WTC11 (cell line): ENCODE results near the gene SNX18. TPM values are rescaled to one million over a fixed set of nuclear protein-coding genes. Genes with fewer than 3 reads are reported as not detected.
A peak's percentile ranks its signal among the peaks of the same experiment; 100 is the strongest.

Experiments
- ATF1 ChIP-seq: sonication (generic); formaldehyde crosslinking; IDR thresholded peaks from 2 replicates; pipeline ENCODE4 v1.8.1; 2023; ENCODE audit warnings: mild to moderate bottlenecking, moderate library complexity, missing genetic modification reagents
- ATF3 ChIP-seq: sonication (generic); formaldehyde crosslinking; conservative IDR thresholded peaks from 2 replicates; pipeline ENCODE4 v1.8.1; 2022; ENCODE audit warnings: mild to moderate bottlenecking, missing genetic modification reagents
- CREM ChIP-seq: sonication (generic); formaldehyde crosslinking; IDR thresholded peaks from 2 replicates; pipeline ENCODE4 v1.8.1; 2022; ENCODE audit warnings: mild to moderate bottlenecking, missing genetic modification reagents, moderate library complexity
- EMX1 ChIP-seq: fragments of 250-450 bp; sonication (Bioruptor Pico); IDR thresholded peaks from 2 replicates; pipeline ENCODE4 v1.8.0; 2021; ENCODE audit warnings: mild to moderate bottlenecking
- ESRRA ChIP-seq: sonication (generic); formaldehyde crosslinking; IDR thresholded peaks from 2 replicates; pipeline ENCODE4 v1.8.1; 2022; ENCODE audit warnings: mild to moderate bottlenecking, missing genetic modification reagents, borderline replicate concordance
- ETV6 ChIP-seq: sonication (generic); formaldehyde crosslinking; IDR thresholded peaks from 2 replicates; pipeline ENCODE4 v1.8.1; 2022; ENCODE audit warnings: mild to moderate bottlenecking, missing genetic modification reagents
- FOXP4 ChIP-seq: sonication (generic); formaldehyde crosslinking; IDR thresholded peaks from 2 replicates; pipeline ENCODE4 v1.8.0; 2022; ENCODE audit warnings: mild to moderate bottlenecking, missing genetic modification reagents
- GRHL2 ChIP-seq: fragments of 250-450 bp; sonication (Bioruptor Pico); IDR thresholded peaks from 2 replicates; pipeline ENCODE4 v1.8.0; 2022; ENCODE audit warnings: mild to moderate bottlenecking, moderate library complexity; ENCODE audit not compliant: insufficient replicate concordance, severe bottlenecking
- KAT7 ChIP-seq: sonication (generic); formaldehyde crosslinking; IDR thresholded peaks from 2 replicates; pipeline ENCODE4 v1.8.1; 2023; ENCODE audit warnings: missing genetic modification reagents, mild to moderate bottlenecking, borderline replicate concordance
- NFATC4 ChIP-seq: fragments of 250-450 bp; sonication (Bioruptor Pico); IDR thresholded peaks from 2 replicates; pipeline ENCODE4 v1.9.0; 2021; ENCODE audit warnings: mild to moderate bottlenecking
- NR1H2 ChIP-seq: sonication (generic); formaldehyde crosslinking; IDR thresholded peaks from 2 replicates; pipeline ENCODE4 v1.9.0; 2021; ENCODE audit warnings: mild to moderate bottlenecking, moderate library complexity, missing genetic modification reagents
- OVOL2 ChIP-seq: fragments of 250-450 bp; sonication (Bioruptor Pico); IDR thresholded peaks from 2 replicates; pipeline ENCODE4 v1.9.0; 2021; ENCODE audit warnings: mild to moderate bottlenecking, borderline replicate concordance
- PREB ChIP-seq: sonication (generic); formaldehyde crosslinking; IDR thresholded peaks from 2 replicates; pipeline ENCODE4 v1.8.1; 2022; ENCODE audit warnings: mild to moderate bottlenecking, missing genetic modification reagents, moderate library complexity, borderline replicate concordance
- SMAD4 ChIP-seq: sonication (generic); formaldehyde crosslinking; IDR thresholded peaks from 2 replicates; pipeline ENCODE4 v1.8.0; 2022; ENCODE audit warnings: mild to moderate bottlenecking, missing genetic modification reagents
- TEAD1 ChIP-seq: sonication (generic); formaldehyde crosslinking; IDR thresholded peaks from 2 replicates; pipeline ENCODE4 v1.8.0; 2022; ENCODE audit warnings: mild to moderate bottlenecking, missing genetic modification reagents
- USF2 ChIP-seq: sonication (generic); formaldehyde crosslinking; IDR thresholded peaks from 2 replicates; pipeline ENCODE4 v1.8.1; 2023; ENCODE audit warnings: mild to moderate bottlenecking, missing genetic modification reagents, moderate library complexity
- ZNF121 ChIP-seq: sonication (generic); formaldehyde crosslinking; IDR thresholded peaks from 2 replicates; pipeline ENCODE4 v1.8.0; 2023; ENCODE audit warnings: missing genetic modification reagents
- ZNF317 ChIP-seq: sonication (generic); formaldehyde crosslinking; IDR thresholded peaks from 2 replicates; pipeline ENCODE4 v1.8.1; 2023; ENCODE audit warnings: low read depth, mild to moderate bottlenecking, moderate library complexity, missing genetic modification reagents, borderline replicate concordance
- ZNF416 ChIP-seq: fragments of 250-450 bp; sonication (Bioruptor Pico); IDR thresholded peaks from 2 replicates; pipeline ENCODE4 v1.9.0; 2021; ENCODE audit warnings: mild to moderate bottlenecking, inconsistent platforms
- ZNF423 ChIP-seq: fragments of 250-450 bp; sonication (Bioruptor Pico); IDR thresholded peaks from 2 replicates; pipeline ENCODE4 v2.1.2; 2022; ENCODE audit warnings: mild to moderate bottlenecking, moderate library complexity
- total RNA-seq: library from RNA; stranded (reverse); gene quantifications from 3 replicates; pipeline ENCODE4 v1.2.3, GENCODE V29; 2021
- TF ChIP-seq, protein P1 (sequence below): sonication (generic); formaldehyde crosslinking; IDR thresholded peaks from 2 replicates; pipeline ENCODE4 v1.8.0; 2022; ENCODE audit warnings: missing genetic modification reagents
- TF ChIP-seq, protein P2 (sequence below): sonication (generic); formaldehyde crosslinking; IDR thresholded peaks from 2 replicates; pipeline ENCODE4 v1.8.1; 2023; ENCODE audit warnings: mild to moderate bottlenecking, missing genetic modification reagents

The SNX18 gene
- total RNA-seq, 1 experiment from 2014 or later = 24.6 TPM

DNA sequence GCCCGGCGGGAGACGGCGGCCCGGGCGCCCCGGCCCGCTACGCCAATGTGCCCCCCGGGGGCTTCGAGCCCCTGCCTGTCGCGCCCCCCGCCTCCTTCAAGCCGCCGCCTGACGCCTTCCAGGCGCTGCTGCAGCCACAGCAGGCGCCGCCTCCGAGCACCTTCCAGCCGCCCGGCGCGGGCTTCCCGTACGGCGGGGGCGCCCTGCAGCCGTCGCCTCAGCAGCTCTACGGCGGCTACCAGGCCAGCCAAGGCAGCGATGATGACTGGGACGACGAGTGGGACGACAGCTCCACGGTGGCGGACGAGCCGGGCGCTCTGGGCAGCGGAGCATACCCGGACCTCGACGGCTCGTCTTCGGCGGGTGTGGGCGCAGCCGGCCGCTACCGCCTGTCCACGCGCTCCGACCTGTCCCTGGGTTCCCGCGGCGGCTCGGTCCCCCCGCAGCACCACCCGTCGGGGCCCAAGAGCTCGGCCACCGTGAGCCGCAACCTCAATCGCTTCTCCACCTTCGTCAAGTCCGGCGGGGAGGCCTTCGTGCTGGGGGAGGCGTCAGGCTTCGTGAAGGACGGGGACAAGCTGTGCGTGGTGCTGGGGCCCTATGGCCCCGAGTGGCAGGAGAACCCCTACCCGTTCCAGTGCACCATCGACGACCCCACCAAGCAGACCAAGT is 723 bp downstream of the SNX18 start (continued):
- TF ChIP-seq, protein P1, sequence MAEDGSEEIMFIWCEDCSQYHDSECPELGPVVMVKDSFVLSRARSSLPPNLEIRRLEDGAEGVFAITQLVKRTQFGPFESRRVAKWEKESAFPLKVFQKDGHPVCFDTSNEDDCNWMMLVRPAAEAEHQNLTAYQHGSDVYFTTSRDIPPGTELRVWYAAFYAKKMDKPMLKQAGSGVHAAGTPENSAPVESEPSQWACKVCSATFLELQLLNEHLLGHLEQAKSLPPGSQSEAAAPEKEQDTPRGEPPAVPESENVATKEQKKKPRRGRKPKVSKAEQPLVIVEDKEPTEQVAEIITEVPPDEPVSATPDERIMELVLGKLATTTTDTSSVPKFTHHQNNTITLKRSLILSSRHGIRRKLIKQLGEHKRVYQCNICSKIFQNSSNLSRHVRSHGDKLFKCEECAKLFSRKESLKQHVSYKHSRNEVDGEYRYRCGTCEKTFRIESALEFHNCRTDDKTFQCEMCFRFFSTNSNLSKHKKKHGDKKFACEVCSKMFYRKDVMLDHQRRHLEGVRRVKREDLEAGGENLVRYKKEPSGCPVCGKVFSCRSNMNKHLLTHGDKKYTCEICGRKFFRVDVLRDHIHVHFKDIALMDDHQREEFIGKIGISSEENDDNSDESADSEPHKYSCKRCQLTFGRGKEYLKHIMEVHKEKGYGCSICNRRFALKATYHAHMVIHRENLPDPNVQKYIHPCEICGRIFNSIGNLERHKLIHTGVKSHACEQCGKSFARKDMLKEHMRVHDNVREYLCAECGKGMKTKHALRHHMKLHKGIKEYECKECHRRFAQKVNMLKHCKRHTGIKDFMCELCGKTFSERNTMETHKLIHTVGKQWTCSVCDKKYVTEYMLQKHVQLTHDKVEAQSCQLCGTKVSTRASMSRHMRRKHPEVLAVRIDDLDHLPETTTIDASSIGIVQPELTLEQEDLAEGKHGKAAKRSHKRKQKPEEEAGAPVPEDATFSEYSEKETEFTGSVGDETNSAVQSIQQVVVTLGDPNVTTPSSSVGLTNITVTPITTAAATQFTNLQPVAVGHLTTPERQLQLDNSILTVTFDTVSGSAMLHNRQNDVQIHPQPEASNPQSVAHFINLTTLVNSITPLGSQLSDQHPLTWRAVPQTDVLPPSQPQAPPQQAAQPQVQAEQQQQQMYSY (CRISPR knock-in tag) = peak; percentile 17; the same call in 1 of the 2 replicates
- TF ChIP-seq NR1H2 (CRISPR knock-in tag) = no peak
- TF ChIP-seq PREB = 0 out of 2 replicates have a peak, but pooled peaks have one; percentile 49
- no peak for TF ChIP-seq ZNF416
- TF ChIP-seq CREM = no peak
- TF ChIP-seq ATF3 (CRISPR knock-in tag) = no peak
- TF ChIP-seq ZNF423 = peak; percentile 80; the same call in 1 of the 2 replicates
- no peak for TF ChIP-seq ESRRA (CRISPR knock-in tag)
- TF ChIP-seq ZNF121 (CRISPR knock-in tag) = no peak
- TF ChIP-seq, protein P2, sequence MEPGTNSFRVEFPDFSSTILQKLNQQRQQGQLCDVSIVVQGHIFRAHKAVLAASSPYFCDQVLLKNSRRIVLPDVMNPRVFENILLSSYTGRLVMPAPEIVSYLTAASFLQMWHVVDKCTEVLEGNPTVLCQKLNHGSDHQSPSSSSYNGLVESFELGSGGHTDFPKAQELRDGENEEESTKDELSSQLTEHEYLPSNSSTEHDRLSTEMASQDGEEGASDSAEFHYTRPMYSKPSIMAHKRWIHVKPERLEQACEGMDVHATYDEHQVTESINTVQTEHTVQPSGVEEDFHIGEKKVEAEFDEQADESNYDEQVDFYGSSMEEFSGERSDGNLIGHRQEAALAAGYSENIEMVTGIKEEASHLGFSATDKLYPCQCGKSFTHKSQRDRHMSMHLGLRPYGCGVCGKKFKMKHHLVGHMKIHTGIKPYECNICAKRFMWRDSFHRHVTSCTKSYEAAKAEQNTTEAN = no peak
- peak; percentile 49; the same call in 1 of the 2 replicates for TF ChIP-seq FOXP4
- TF ChIP-seq USF2 (CRISPR knock-in tag) = no peak
- no peak for TF ChIP-seq NFATC4 (CRISPR knock-in tag)
- no peak for TF ChIP-seq ATF1 (CRISPR knock-in tag)
- TF ChIP-seq OVOL2 (CRISPR knock-in tag) = no peak
- 0 out of 2 replicates have a peak, but pooled peaks have one; percentile 18 for TF ChIP-seq ETV6 (CRISPR knock-in tag)
- no peak for TF ChIP-seq SMAD4
- TF ChIP-seq GRHL2 = no peak
- no peak for TF ChIP-seq EMX1 (CRISPR knock-in tag)
- peak; percentile 21; the same call in 1 of the 2 replicates for TF ChIP-seq ZNF317 (CRISPR knock-in tag)
- 0 out of 2 replicates have a peak, but pooled peaks have one; percentile 9 for TF ChIP-seq KAT7 (CRISPR knock-in tag)
- TF ChIP-seq TEAD1 = no peak
